ENCODE results near the gene SOBP.

DNA sequence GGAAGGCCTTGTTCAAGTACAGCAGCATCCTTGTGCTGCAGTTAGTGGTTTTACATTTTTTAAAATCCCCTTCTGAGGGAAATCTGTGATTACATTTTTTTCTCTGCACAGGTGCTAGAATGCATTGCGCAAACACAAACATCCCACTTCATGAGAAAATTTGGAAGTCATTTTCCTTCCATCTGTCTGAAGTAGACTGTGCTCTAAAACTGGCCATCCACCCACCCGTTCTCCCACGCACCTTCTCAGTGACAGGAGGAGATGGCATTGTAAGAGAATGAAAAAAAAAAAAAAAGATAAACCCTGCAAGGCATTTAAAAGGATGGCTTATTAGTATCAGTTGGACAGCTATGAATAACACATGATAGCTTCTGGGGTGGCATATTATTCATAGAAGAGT, 65.0 kb downstream of the SOBP start:
- TF ChIP-seq, protein P1, sequence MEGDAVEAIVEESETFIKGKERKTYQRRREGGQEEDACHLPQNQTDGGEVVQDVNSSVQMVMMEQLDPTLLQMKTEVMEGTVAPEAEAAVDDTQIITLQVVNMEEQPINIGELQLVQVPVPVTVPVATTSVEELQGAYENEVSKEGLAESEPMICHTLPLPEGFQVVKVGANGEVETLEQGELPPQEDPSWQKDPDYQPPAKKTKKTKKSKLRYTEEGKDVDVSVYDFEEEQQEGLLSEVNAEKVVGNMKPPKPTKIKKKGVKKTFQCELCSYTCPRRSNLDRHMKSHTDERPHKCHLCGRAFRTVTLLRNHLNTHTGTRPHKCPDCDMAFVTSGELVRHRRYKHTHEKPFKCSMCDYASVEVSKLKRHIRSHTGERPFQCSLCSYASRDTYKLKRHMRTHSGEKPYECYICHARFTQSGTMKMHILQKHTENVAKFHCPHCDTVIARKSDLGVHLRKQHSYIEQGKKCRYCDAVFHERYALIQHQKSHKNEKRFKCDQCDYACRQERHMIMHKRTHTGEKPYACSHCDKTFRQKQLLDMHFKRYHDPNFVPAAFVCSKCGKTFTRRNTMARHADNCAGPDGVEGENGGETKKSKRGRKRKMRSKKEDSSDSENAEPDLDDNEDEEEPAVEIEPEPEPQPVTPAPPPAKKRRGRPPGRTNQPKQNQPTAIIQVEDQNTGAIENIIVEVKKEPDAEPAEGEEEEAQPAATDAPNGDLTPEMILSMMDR (IDR thresholded peaks at IDR 0.05) = no peak
- TF ChIP-seq POLR2A (IDR thresholded peaks at IDR 0.05) = no peak
